ENCODE results near the gene PUS1.

Gene PUS1

DNA sequence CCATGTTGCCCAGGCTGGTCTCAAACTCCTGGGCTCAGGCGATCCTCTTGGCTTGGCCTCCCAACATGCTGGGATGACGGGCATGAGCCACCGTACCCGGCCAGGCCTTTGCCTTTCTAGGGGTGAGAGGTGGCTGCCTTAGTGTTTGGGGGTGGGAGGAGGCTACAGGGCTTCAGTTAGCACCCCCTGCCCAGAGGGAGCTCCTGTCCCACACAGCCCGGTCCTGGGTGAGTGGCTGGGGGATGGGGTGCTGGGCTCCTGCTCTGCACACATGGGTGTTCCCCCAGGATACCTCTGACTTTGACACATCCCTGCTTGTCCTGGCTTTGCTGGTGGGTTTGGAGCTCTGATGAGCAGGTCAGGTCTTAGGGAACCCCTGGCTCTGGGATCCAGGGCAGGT lies 24.7 kb upstream of the PUS1 start:
- peaks cover 3% of the 10 kb centered on the region; the same call in 1 of the 2 replicates for H4K20me1 ChIP-seq (ENCODE audit: control insufficient read depth, insufficient read depth, low read depth, low read length)

DNA sequence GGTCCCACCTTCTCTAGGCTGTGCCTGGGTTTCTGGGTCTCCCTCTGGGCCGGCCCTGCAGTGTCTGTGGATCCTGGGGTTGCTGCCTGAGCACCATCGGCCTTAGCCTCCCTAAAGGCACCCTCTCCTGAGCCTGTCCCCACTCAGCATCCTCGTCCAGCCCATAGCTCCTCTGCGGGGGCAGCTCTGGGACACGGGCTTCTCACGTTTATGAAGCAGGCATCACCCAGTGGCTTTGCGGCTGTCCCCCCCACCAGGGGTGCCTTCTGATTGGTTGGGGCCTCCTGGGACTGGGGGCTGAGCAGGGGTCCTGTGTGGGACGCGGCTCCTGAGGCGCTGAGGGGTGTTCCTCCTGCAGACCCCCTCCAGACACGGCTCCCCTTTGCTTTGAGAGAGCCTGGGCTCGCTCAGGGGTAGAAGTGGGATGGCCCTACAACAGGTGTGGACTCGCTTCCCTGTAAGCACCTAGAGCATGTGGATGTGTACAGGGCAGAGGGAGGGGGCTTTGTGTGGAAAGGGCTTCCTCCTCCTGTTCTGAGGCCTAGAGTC lies 23.9 kb upstream of the PUS1 start:
- Histone ChIP-seq H3K36me3 (ENCODE audit: control insufficient read depth, low read length) (no peaks in the 10 kb centered on the region), H3K9me3 (ENCODE audit: control insufficient read depth, insufficient read depth, low read length) (no peaks in the 10 kb centered on the region), H3K4me2 (ENCODE audit: low read length) (no peak overlapping the region), H3K79me2 (ENCODE audit: control insufficient read depth, low read length) (no peaks in the 10 kb centered on the region), H3K9me2 (replicated peaks; ENCODE audit: control insufficient read depth, low read length) (no peaks in the 10 kb centered on the region), H3F3A (ENCODE audit: control insufficient read depth, insufficient read depth) (no peaks in the 10 kb centered on the region), H4K20me1 (ENCODE audit: control insufficient read depth, insufficient read depth, low read depth, low read length) (peaks cover 3% of the 10 kb centered on the region; the same call in 1 of the 2 replicates), H3K27ac (ENCODE audit: low read depth, low read length) (no peak overlapping the region), H3K27me3 (ENCODE audit: control insufficient read depth, low read length) (no peaks in the 10 kb centered on the region), H3K4me3 (ENCODE audit: low read length) (no peak overlapping the region), H3K4me1 (ENCODE audit: control insufficient read depth, low read length) (no peaks in the 10 kb centered on the region)
- TF ChIP-seq, protein P1, sequence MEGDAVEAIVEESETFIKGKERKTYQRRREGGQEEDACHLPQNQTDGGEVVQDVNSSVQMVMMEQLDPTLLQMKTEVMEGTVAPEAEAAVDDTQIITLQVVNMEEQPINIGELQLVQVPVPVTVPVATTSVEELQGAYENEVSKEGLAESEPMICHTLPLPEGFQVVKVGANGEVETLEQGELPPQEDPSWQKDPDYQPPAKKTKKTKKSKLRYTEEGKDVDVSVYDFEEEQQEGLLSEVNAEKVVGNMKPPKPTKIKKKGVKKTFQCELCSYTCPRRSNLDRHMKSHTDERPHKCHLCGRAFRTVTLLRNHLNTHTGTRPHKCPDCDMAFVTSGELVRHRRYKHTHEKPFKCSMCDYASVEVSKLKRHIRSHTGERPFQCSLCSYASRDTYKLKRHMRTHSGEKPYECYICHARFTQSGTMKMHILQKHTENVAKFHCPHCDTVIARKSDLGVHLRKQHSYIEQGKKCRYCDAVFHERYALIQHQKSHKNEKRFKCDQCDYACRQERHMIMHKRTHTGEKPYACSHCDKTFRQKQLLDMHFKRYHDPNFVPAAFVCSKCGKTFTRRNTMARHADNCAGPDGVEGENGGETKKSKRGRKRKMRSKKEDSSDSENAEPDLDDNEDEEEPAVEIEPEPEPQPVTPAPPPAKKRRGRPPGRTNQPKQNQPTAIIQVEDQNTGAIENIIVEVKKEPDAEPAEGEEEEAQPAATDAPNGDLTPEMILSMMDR (IDR thresholded peaks at IDR 0.05; ENCODE audit: low read depth, low read length, poor library complexity, severe bottlenecking), result no peak
- TF ChIP-seq EZH2phosphoT487 (IDR thresholded peaks at IDR 0.05; ENCODE audit: borderline replicate concordance, low read length), result no peak

More for the DNA sequence above, 24.7 kb upstream of the PUS1 start:
- Histone ChIP-seq H3K27me3 (ENCODE audit: control insufficient read depth, low read length) (no peaks in the 10 kb centered on the region), H3K9me2 (replicated peaks; ENCODE audit: control insufficient read depth, low read length) (no peaks in the 10 kb centered on the region), H3K9me3 (ENCODE audit: control insufficient read depth, insufficient read depth, low read length) (no peaks in the 10 kb centered on the region), H3K4me1 (ENCODE audit: control insufficient read depth, low read length) (no peaks in the 10 kb centered on the region), H3K4me3 (ENCODE audit: low read length) (no peak overlapping the region), H3K36me3 (ENCODE audit: control insufficient read depth, low read length) (no peaks in the 10 kb centered on the region), H3K27ac (ENCODE audit: low read depth, low read length) (no peak overlapping the region), H3K4me2 (ENCODE audit: low read length) (no peak overlapping the region), H3F3A (ENCODE audit: control insufficient read depth, insufficient read depth) (no peaks in the 10 kb centered on the region), H3K79me2 (ENCODE audit: control insufficient read depth, low read length) (no peaks in the 10 kb centered on the region)
- no peak for TF ChIP-seq EZH2phosphoT487 (IDR thresholded peaks at IDR 0.05; ENCODE audit: borderline replicate concordance, low read length)
- TF ChIP-seq, protein P1 (IDR thresholded peaks at IDR 0.05; ENCODE audit: low read depth, low read length, poor library complexity, severe bottlenecking), result no peak

DNA sequence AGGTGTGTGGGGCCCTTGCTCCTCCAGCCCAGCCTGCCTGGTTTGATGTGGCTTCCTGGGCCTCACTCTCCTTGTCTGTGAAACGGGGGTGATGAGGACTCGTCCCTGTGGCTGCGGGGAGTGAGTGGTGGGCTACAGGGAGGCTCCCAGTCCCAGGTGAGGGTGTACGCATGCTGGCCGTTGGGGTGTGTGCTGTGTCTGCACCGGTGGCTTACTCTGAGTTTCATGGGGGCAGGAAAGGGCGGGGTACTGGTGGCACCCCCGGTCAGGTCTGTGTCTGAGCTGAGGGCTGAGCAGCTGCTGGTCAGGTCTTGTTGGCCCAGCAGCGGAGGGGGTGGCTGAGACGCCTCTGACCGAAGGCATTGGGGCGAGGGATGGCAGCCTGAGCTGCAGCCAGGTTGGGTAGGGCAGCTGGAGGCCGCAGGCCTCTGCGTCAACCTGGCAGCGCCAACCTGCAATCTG lies 23.4 kb upstream of the PUS1 start:
- Histone ChIP-seq H3K9me2 (replicated peaks; ENCODE audit: control insufficient read depth, low read length) (no peaks in the 10 kb centered on the region), H3K4me3 (ENCODE audit: low read length) (no peak overlapping the region), H4K20me1 (ENCODE audit: control insufficient read depth, insufficient read depth, low read depth, low read length) (peaks cover 3% of the 10 kb centered on the region; the same call in 1 of the 2 replicates), H3F3A (ENCODE audit: control insufficient read depth, insufficient read depth) (no peaks in the 10 kb centered on the region), H3K27ac (ENCODE audit: low read depth, low read length) (no peak overlapping the region), H3K36me3 (ENCODE audit: control insufficient read depth, low read length) (no peaks in the 10 kb centered on the region), H3K27me3 (ENCODE audit: control insufficient read depth, low read length) (no peaks in the 10 kb centered on the region), H3K4me1 (ENCODE audit: control insufficient read depth, low read length) (no peaks in the 10 kb centered on the region), H3K4me2 (ENCODE audit: low read length) (no peak overlapping the region), H3K79me2 (ENCODE audit: control insufficient read depth, low read length) (no peaks in the 10 kb centered on the region), H3K9me3 (ENCODE audit: control insufficient read depth, insufficient read depth, low read length) (no peaks in the 10 kb centered on the region)
- TF ChIP-seq, protein P1 (IDR thresholded peaks at IDR 0.05; ENCODE audit: low read depth, low read length, poor library complexity, severe bottlenecking), result no peak
- TF ChIP-seq EZH2phosphoT487 (IDR thresholded peaks at IDR 0.05; ENCODE audit: borderline replicate concordance, low read length), result no peak

All from DOHH2 (cell line).